Heart left ventricle (tissue), 16 donors: ENCODE measurements around the gene LPXN. TPM values are rescaled to one million over a fixed set of nuclear protein-coding genes. Genes with fewer than 3 reads are reported as not detected.

ENCODE experiments used
- ATAC-seq, 4 donors: fragments of 200-7000 bp; cut with Tn5 transposase; one replicate each; pipeline ENCODE4 v1.9.1; 2020 to 2022; ENCODE audit warnings: moderate library complexity in 4 of 4, mild to moderate bottlenecking in 3 of 4, moderate number of reproducible peaks in 1 of 4
- DNase-seq, 5 donors: peaks; one replicate each; pipeline ENCODE4 v3.0.0-alpha.2; 2020
- H3K27ac ChIP-seq, 12 donors: fragments of 200-600 bp; sonication (generic) in 4 of 12; one replicate each; pipeline versions ENCODE4 v1.5.0 to v1.8.0; 2016 to 2022; ENCODE audit warnings: mild to moderate bottlenecking in 2 of 12
- H3K27me3 ChIP-seq, 9 donors: fragments of 200-600 bp; sonication (generic) in 2 of 9; one replicate each; pipeline versions ENCODE4 v1.5.1 to v1.8.0; 2016 to 2022; ENCODE audit warnings: mild to moderate bottlenecking in 3 of 9
- H3K36me3 ChIP-seq, 9 donors: fragments of 200-600 bp; sonication (generic) in 2 of 9; one replicate each; pipeline versions ENCODE4 v1.5.0 to v1.8.0; 2018 to 2022; ENCODE audit warnings: mild to moderate bottlenecking in 2 of 9
- H3K4me1 ChIP-seq, 12 donors: fragments of 200-600 bp; sonication (generic) in 4 of 12; one replicate each; pipeline versions ENCODE4 v1.5.0 to v1.8.0; 2016 to 2022; ENCODE audit warnings: mild to moderate bottlenecking in 3 of 12
- H3K4me3 ChIP-seq, 12 donors: fragments of 200-600 bp; sonication (generic) in 4 of 12; one replicate each; pipeline versions ENCODE4 v1.5.0 to v1.8.0; 2017 to 2022; ENCODE audit warnings: mild to moderate bottlenecking in 9 of 12, moderate library complexity in 4 of 12
- H3K9me3 ChIP-seq, 12 donors: fragments of 200-600 bp; sonication (generic) in 4 of 12; one replicate each; pipeline versions ENCODE4 v1.5.0 to v1.8.0; 2016 to 2022; ENCODE audit warnings: mild to moderate bottlenecking in 1 of 12
- POLR2A ChIP-seq, 2 donors: fragments of 450-650 bp; IDR thresholded peaks; one replicate each; pipeline ENCODE4 v1.6.1; 2017; ENCODE audit warnings: antibody characterized with exemption in 2 of 2, mild to moderate bottlenecking in 2 of 2, moderate library complexity in 2 of 2
- WGBS, 4 donors: extraction: QIAGEN DNeasy Blood & Tissue Kit in 2 of 4; methylation state at CpG; one replicate each; pipeline versions ENCODE4 v1.1.5 to v1.1.7; 2013 to 2018; 5-methylcytosine and 5-hydroxymethylcytosine counted together
- intact Hi-C, 10 donors: fragments of 100-400 bp; cut with DNase I; formaldehyde crosslinking; loops; one replicate each; pipeline versions ENCODE4 v1.11.1 to v1.14.2; 2022
- polyA plus RNA-seq, 2 donors: library from polyadenylated mRNA; stranded (reverse); fragments of 200-250 nt; gene quantifications; one replicate each; pipeline ENCODE4 v1.2.3, GENCODE V29; 2013
- total RNA-seq, 9 donors: library from RNA; depleted of rRNA in 2 of 9; stranded (reverse); fragments of >200 nt in 2 of 9; fragmentation: NEBNext Ultra II Directional in 3 of 9; extraction: Animal tissue kit (Norgen Biotek cat#: 25700) in 3 of 9; gene quantifications; one replicate each; pipeline versions ENCODE4 v1.1.0 to v1.2.4, GENCODE V29; 2016 to 2023
- TF ChIP-seq, protein P1 (sequence below), 12 donors: fragments of 200-600 bp; sonication (generic) in 4 of 12; IDR thresholded peaks; one replicate each; pipeline versions ENCODE4 v1.5.0 to v1.8.0; 2018 to 2022; ENCODE audit warnings: antibody characterized with exemption in 12 of 12, mild to moderate bottlenecking in 5 of 12
- donor health status: ischemic (EF 13 %, LVEDD 7.1; RV severe dilation, severe dysfunction).
- donor health status: healthy with polysubstance abuse.
- donor health status: DM: no; HTN: yes; CAD: no.
- donor health status: DM: no; HTN: no; CAD: no.
- donor health status: ischemic (EF 25% LVEDD 6.9; RV normal size, moderate dysfunction).
- donor health status: ischemic (EF 25% LVEDD 5.7; RV mildly dilated, moderate dysfunction).
- donor health status: healthy.
- donor health status: DM: yes; HTN: yes; CAD: no.
- donor health status: ischemic (EF 35%, LVEDD 5.7; RV mildly dilated, moderate dysfunction).
- donor health status: nonischemic (EF 11% LVEDD 7.7; RV severe dilation, severe dysfunction).
- donor health status: DM: yes; HTN: yes; CAD: no.
- donor health status: PGD.
- donor health status: ischemic (EF 29% LVEDD 5.4; RV normal size, mild dysfunction).
- donor health status: nonischemic (EF 23%, LVEDD 6.1; RV moderate dilation, normal function).

LPXN gene
- total and polyA plus RNA-seq, 11 donors = 1.8 to 19.8 (median 3.4) TPM

DNA sequence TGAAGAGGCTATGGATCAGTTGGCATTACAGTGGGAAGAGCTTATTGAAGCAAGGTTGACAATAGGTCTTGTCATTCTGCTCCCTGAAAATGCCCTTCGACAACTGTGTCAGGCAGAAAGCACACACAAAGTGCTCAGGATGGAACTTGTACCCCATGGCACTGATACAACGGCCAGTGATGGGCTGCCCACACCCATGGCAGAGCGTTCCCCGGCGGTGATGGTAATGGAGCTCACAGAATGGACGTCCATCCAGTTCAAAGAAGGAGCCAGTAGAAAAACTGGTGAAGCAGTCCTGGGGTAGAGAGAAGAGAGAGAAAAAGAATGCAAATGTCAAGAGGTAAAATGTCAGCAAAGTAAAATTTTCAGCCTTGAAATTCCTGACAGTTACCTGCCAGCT lies 48.2 kb downstream of the LPXN start:
- no peak for ATAC-seq
- no peak overlapping the region for H3K27ac ChIP-seq
- 93 to 99% (median 94%) methylated on average over 6 of the region's 6 CpGs for WGBS, 4 donors
- TF ChIP-seq, protein P1, sequence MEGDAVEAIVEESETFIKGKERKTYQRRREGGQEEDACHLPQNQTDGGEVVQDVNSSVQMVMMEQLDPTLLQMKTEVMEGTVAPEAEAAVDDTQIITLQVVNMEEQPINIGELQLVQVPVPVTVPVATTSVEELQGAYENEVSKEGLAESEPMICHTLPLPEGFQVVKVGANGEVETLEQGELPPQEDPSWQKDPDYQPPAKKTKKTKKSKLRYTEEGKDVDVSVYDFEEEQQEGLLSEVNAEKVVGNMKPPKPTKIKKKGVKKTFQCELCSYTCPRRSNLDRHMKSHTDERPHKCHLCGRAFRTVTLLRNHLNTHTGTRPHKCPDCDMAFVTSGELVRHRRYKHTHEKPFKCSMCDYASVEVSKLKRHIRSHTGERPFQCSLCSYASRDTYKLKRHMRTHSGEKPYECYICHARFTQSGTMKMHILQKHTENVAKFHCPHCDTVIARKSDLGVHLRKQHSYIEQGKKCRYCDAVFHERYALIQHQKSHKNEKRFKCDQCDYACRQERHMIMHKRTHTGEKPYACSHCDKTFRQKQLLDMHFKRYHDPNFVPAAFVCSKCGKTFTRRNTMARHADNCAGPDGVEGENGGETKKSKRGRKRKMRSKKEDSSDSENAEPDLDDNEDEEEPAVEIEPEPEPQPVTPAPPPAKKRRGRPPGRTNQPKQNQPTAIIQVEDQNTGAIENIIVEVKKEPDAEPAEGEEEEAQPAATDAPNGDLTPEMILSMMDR (IDR thresholded peaks at IDR 0.05) = no peak
- no peak for TF ChIP-seq POLR2A (IDR thresholded peaks at IDR 0.05)
- intact Hi-C loops = loop anchor here in 1 of 10 donors (10.0 kb wide), 1 partner anchor 1073 kb away; no protein-coding TSS in a partner anchor
- DNase-seq = no peak
- H3K9me3 ChIP-seq = no peaks in the 10 kb centered on the region
- peaks cover 0 to 29% (median 4%) of the 10 kb centered on the region in 12 donors for H3K4me1 ChIP-seq
- no peaks in the 10 kb centered on the region for H3K27me3 ChIP-seq
- H3K36me3 ChIP-seq = peaks cover 0 to 55% (median 38%) of the 10 kb centered on the region in 9 donors
- no peak overlapping the region for H3K4me3 ChIP-seq

- intact Hi-C loops = loop anchor here in 1 of 10 donors (10.0 kb wide), 1 partner anchor 1072 kb away; no protein-coding TSS in a partner anchor
- Histone ChIP-seq H3K4me3 (no peak overlapping the region), H3K27me3 (no peaks in the 10 kb centered on the region), H3K4me1 (peaks cover 0 to 29% (median 4%) of the 10 kb centered on the region in 12 donors), H3K27ac (no peak overlapping the region), H3K36me3 (peaks cover 0 to 48% (median 34%) of the 10 kb centered on the region in 9 donors), H3K9me3 (no peaks in the 10 kb centered on the region)
- TF ChIP-seq, protein P1 (IDR thresholded peaks at IDR 0.05) = no peak
- no peak for TF ChIP-seq POLR2A (IDR thresholded peaks at IDR 0.05)
- ATAC-seq (no peak), DNase-seq (no peak)
- WGBS, 4 donors = 63 to 77% (median 70%) methylated on average over 3 of the region's 3 CpGs
Measured at GRCh38 chr11:58526721-58527120, 48.9 kb downstream of the LPXN start.

DNA sequence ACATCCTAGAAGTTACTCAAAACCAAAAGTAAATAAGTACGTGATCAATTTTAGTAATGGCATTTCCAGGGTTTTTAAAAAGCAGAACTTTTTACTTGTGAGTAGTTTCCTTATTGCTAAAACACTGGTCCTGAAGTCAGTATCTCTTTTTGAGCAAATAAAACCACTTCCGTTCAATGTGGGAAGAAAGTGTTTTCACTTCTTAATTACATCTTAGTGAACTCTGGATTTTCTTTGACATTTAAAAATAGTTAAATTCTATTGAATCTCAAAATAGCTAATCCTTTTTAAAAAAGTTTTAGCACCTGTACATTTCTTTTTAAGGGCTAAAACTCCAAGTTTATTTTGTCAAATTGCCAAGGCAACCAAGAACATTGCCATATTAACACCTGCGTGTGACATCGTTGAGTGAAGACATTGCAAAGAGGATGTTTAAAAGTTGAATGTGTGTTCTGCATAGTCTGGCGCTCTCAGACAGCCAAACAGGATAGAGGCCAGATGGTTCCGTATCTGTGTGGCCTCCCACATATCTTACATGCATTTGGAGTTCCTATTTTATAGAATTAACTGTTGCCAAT lies 50.5 kb downstream of the LPXN start:
- WGBS, 4 donors = 33 to 43% (median 35%) methylated on average over 6 of the region's 6 CpGs
- H3K27ac ChIP-seq = peak overlapping the region in 2 of 12 donors; percentile 4 to 59
- H3K4me1 ChIP-seq = peaks cover 0 to 29% (median 4%) of the 10 kb centered on the region in 12 donors
- peaks cover 0 to 37% (median 23%) of the 10 kb centered on the region in 9 donors for H3K36me3 ChIP-seq
- TF ChIP-seq POLR2A (IDR thresholded peaks at IDR 0.05) = no peak
- TF ChIP-seq, protein P1 (IDR thresholded peaks at IDR 0.05) = no peak
- DNase-seq (no peak), ATAC-seq (peak in 1 of 4 donors; percentile 50)
- H3K9me3 ChIP-seq = no peaks in the 10 kb centered on the region
- no peaks in the 10 kb centered on the region for H3K27me3 ChIP-seq
- intact Hi-C loops = loop anchor here in 1 of 10 donors (10.0 kb wide), 1 partner anchor 1070 kb away; no protein-coding TSS in a partner anchor
- no peak overlapping the region for H3K4me3 ChIP-seq

DNA sequence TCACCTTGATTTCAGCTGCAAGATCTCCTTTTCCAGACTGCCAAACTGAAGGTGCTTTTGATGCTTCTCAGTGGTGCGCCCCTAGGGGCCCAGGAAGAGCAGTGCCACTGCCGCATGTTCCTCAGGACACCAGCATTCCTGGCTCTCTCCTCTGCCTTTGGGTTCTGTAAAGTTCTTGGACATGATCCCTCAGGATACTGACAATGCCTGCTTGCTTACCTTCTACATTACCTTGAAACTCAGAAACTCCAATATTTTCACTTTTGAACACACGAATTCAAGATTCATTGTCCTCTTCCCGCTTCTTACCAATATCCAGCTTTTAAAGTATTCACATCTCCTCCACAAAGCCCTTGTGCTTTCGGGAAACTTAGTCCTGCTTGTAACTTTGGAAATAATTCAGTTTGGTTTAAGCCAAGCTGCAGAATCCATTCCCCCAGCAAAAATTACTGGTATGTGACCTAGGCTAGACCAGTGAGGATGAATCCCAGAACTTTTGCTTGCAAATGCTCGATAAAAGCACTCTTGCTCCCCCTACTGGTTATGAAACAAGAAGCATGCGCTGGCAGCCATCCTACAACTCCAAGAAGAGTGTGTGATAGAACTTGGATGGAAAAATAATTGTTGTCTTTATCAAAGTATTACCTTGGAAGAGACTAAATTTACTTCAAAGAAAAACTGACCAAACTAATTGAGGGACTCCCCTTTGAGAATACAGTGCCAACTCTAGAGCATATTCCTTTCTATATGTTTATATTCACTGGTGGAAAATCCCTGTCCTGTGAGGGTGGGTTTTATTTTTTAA lies 51.2 kb downstream of the LPXN start:
- no peaks in the 10 kb centered on the region for H3K9me3 ChIP-seq
- peak overlapping the region in 1 of 12 donors; percentile 59 for H3K27ac ChIP-seq
- WGBS, 4 donors = 28 to 35% (median 28%) methylated on average over 7 of the region's 7 CpGs
- DNase-seq (peak in 4 of 5 donors; percentile 34 to 51 (median 48)), ATAC-seq (peak; percentile 51 to 87 (median 72))
- no peaks in the 10 kb centered on the region for H3K27me3 ChIP-seq
- intact Hi-C loops = loop anchor here in 1 of 10 donors (10.0 kb wide), 1 partner anchor 1070 kb away; no protein-coding TSS in a partner anchor
- peak overlapping the region in 4 of 12 donors; percentile 21 to 40 (median 22) for H3K4me3 ChIP-seq
- H3K36me3 ChIP-seq = peaks cover 0 to 31% (median 19%) of the 10 kb centered on the region in 9 donors
- TF ChIP-seq, protein P1 (IDR thresholded peaks at IDR 0.05) = peak; percentile 65 to 83 (median 73)
- TF ChIP-seq POLR2A (IDR thresholded peaks at IDR 0.05) = no peak
- peaks cover 0 to 29% (median 4%) of the 10 kb centered on the region in 12 donors for H3K4me1 ChIP-seq
